Activated CD8-positive, alpha-beta T cell treated with anti-CD3 and anti-CD28 coated beads for 36 hours (primary cell): ENCODE measurements around the gene MYOM3. TPM values are rescaled to one million over a fixed set of nuclear protein-coding genes. Genes with fewer than 3 reads are reported as not detected.

Experiments used
- ATAC-seq: fragments of 200-7000 bp; cut with Tn5 transposase; one replicate; pipeline ENCODE4 v1.10.0; 2021; ENCODE audit warnings: mild to moderate bottlenecking, moderate library complexity
- CTCF ChIA-PET: fragments of 350-600 bp; sonication (Branson Sonifier 250); formaldehyde crosslinking; loops from one replicate; lab custom pipeline; 2021; ENCODE audit warnings: antibody characterized with exemption; lab: Charles Lee
- POLR2A ChIA-PET: fragments of 350-600 bp; sonication (Branson Sonifier 250); formaldehyde crosslinking; loops from one replicate; lab custom pipeline; 2021; ENCODE audit warnings: antibody characterized with exemption; lab: Charles Lee
- DNase-seq: peaks from one replicate; pipeline ENCODE4 v3.0.0-alpha.2; 2020
- H3K27ac Mint-ChIP-seq: one replicate; pipeline ENCODE4 v1.8.0; 2021; ENCODE audit warnings: mild to moderate bottlenecking, mixed read lengths
- H3K27me3 Mint-ChIP-seq: one replicate; pipeline ENCODE4 v1.8.0; 2021; ENCODE audit warnings: mixed read lengths
- H3K36me3 Mint-ChIP-seq: one replicate; pipeline ENCODE4 v1.8.0; 2021; ENCODE audit warnings: low read depth, mixed read lengths
- H3K4me1 Mint-ChIP-seq: one replicate; pipeline ENCODE4 v1.8.0; 2021; ENCODE audit warnings: low read depth, mixed read lengths
- H3K4me3 Mint-ChIP-seq: one replicate; pipeline ENCODE4 v1.8.0; 2021; ENCODE audit warnings: mild to moderate bottlenecking, moderate library complexity, mixed read lengths
- H3K9me3 Mint-ChIP-seq: one replicate; pipeline ENCODE4 v1.8.0; 2021; ENCODE audit warnings: mixed read lengths
- intact Hi-C: fragments of 100-400 bp; cut with micrococcal nuclease; formaldehyde crosslinking; loops from one replicate; pipeline ENCODE4 v1.10.0; 2022
- total RNA-seq, 2 experiments: library from RNA; stranded (reverse); gene quantifications; one replicate each; pipeline ENCODE4 v1.2.3, GENCODE V29; 2021
- TF ChIP-seq, protein P1 (sequence below): fragments of 200-600 bp; IDR thresholded peaks from one replicate; pipeline ENCODE4 v1.8.0; 2022; ENCODE audit warnings: antibody characterized with exemption, mild to moderate bottlenecking

MYOM3 gene
- total RNA-seq, 2 experiments from 2014 or later = not detected

GRCh38 chr1:24121406-24121805, 9.5 kb upstream of the MYOM3 start:
- Mint-ChIP-seq H3K4me3 (no peak overlapping the region), H3K9me3 (no peaks in the 10 kb centered on the region), H3K27ac (no peak overlapping the region), H3K36me3 (no peaks in the 10 kb centered on the region), H3K27me3 (no peaks in the 10 kb centered on the region), H3K4me1 (no peaks in the 10 kb centered on the region)
- ATAC-seq (no peak), DNase-seq (no peak)
- ChIA-PET POLR2A (no interaction called here), CTCF (no interaction called here)
- TF ChIP-seq, protein P1, sequence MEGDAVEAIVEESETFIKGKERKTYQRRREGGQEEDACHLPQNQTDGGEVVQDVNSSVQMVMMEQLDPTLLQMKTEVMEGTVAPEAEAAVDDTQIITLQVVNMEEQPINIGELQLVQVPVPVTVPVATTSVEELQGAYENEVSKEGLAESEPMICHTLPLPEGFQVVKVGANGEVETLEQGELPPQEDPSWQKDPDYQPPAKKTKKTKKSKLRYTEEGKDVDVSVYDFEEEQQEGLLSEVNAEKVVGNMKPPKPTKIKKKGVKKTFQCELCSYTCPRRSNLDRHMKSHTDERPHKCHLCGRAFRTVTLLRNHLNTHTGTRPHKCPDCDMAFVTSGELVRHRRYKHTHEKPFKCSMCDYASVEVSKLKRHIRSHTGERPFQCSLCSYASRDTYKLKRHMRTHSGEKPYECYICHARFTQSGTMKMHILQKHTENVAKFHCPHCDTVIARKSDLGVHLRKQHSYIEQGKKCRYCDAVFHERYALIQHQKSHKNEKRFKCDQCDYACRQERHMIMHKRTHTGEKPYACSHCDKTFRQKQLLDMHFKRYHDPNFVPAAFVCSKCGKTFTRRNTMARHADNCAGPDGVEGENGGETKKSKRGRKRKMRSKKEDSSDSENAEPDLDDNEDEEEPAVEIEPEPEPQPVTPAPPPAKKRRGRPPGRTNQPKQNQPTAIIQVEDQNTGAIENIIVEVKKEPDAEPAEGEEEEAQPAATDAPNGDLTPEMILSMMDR = no peak
- intact Hi-C loops = no loop called here

DNA sequence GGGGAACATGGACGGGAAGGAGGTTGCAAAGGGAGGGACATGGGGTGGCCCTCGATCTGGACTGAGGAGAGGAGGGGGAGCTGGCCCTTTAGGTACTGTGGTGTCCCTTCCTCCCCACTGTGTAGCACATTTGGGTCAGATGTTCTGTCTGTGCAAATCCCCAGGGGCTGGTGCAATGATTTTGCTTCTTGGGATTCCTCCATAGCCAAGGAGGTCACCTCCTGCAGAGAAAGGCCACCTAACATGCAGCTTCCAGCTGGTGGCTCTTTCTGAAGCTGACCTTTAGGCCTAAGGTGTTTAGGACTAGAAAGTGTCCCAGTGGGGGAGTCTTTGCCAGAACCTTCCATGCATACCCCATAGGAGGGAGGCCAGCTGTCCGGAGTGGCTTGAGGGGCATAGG, 9.0 kb upstream of the MYOM3 start:
- no peaks in the 10 kb centered on the region for H3K4me1 Mint-ChIP-seq
- CTCF ChIA-PET = no interaction called here
- no peaks in the 10 kb centered on the region for H3K9me3 Mint-ChIP-seq
- no peak overlapping the region for H3K27ac Mint-ChIP-seq
- H3K27me3 Mint-ChIP-seq = peaks cover under 1% of the 10 kb centered on the region
- H3K4me3 Mint-ChIP-seq = no peak overlapping the region
- no peak for ATAC-seq
- TF ChIP-seq, protein P1 = no peak
- no peak for DNase-seq
- intact Hi-C loops = no loop called here
- H3K36me3 Mint-ChIP-seq = no peaks in the 10 kb centered on the region
- POLR2A ChIA-PET = no interaction called here

DNA sequence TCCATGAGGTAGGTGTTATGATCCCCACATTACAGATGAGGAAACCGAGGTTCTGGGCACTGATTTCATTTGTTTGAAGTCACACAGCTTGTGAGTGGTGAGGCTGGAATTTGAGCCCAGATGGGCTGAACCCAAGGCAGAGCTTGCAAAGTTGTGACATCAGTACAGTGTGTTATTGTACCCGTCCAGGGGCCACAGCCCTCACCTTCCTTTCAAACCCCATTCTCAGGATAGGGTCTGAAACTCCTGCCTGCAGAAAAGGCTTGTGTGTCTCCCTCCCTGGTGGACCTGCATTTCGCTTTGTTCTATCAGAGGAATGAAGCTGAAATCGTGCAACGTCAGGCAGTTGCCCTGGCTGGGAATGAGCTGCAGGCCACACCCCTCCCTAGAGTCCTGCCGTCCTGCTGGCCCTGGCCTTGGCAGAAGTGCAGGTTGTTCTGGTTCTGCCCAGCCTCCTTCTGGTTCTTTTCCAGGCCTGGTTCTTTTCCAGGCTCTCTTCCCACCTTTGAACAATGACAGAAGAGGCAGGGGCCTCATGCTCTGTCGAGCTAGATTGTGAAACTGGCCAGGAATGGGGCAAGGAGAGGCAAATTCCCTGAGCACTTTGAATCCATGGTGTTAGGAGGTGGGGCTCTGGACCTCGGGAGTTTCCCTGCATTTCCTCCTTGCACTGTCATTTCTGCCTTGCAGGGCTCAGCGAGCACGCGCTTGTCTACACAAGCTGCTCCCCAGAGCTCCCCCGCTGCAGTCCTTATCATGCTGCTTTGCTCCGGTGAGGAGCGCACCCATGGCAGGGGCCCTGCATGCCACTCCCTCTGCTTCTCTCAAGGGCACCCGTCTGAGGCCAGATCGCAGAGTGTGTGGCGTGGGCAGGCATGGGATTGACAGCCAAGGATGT, 8.2 kb upstream of the MYOM3 start:
- TF ChIP-seq, protein P1 = no peak
- POLR2A ChIA-PET = no interaction called here
- H3K27me3 Mint-ChIP-seq = peaks cover 1% of the 10 kb centered on the region
- H3K9me3 Mint-ChIP-seq = no peaks in the 10 kb centered on the region
- H3K4me1 Mint-ChIP-seq = no peaks in the 10 kb centered on the region
- no peak overlapping the region for H3K4me3 Mint-ChIP-seq
- no peak for DNase-seq
- H3K36me3 Mint-ChIP-seq = no peaks in the 10 kb centered on the region
- CTCF ChIA-PET = no interaction called here
- H3K27ac Mint-ChIP-seq = no peak overlapping the region
- ATAC-seq = no peak
- intact Hi-C loops = no loop called here

- no peaks in the 10 kb centered on the region for H3K9me3 Mint-ChIP-seq
- POLR2A ChIA-PET = no interaction called here
- no peak for ATAC-seq
- H3K4me3 Mint-ChIP-seq = no peak overlapping the region
- DNase-seq = no peak
- H3K27ac Mint-ChIP-seq = no peak overlapping the region
- intact Hi-C loops = no loop called here
- CTCF ChIA-PET = no interaction called here
- TF ChIP-seq, protein P1 = no peak
- no peaks in the 10 kb centered on the region for H3K36me3 Mint-ChIP-seq
- peaks cover 5% of the 10 kb centered on the region for H3K27me3 Mint-ChIP-seq
- H3K4me1 Mint-ChIP-seq = no peaks in the 10 kb centered on the region
These were observed 7.5 kb upstream of the MYOM3 start for GRCh38 chr1:24119489-24119858.

- Mint-ChIP-seq H3K4me3 (no peak overlapping the region), H3K36me3 (no peaks in the 10 kb centered on the region), H3K9me3 (no peaks in the 10 kb centered on the region), H3K27me3 (peaks cover 9% of the 10 kb centered on the region), H3K27ac (no peak overlapping the region), H3K4me1 (no peaks in the 10 kb centered on the region)
- no peak for ATAC-seq
- DNase-seq = no peak
- CTCF ChIA-PET = interaction anchor here (1.0 to 1.7 kb wide), 2 partner anchors 32 to 47 kb away, joined by 3 to 6 read pairs; no protein-coding TSS in a partner anchor
- POLR2A ChIA-PET = no interaction called here
- TF ChIP-seq, protein P1 = no peak
- intact Hi-C loops = no loop called here
These were observed 6.7 kb upstream of the MYOM3 start for GRCh38 chr1:24118410-24119242.
